Endothelial cell of umbilical vein (primary cell): ENCODE data around the gene TMEM170B.

Experiments used
- EZH2 ChIP-seq: IDR thresholded peaks from 2 replicates; pipeline ENCODE4 v1.6.1; 2012; ENCODE audit warnings: borderline replicate concordance, low read depth, mild to moderate bottlenecking, moderate library complexity, low read length, inconsistent platforms; ENCODE audit not compliant: severe bottlenecking
- GATA2 ChIP-seq: IDR thresholded peaks from 2 replicates; pipeline ENCODE4 v1.7.0; 2011; ENCODE audit warnings: low read depth, mild to moderate bottlenecking, moderate library complexity, mixed read lengths, low read length; ENCODE audit not compliant: insufficient read length, insufficient read depth
- POLR2A ChIP-seq: IDR thresholded peaks from 2 replicates; pipeline ENCODE4 v1.6.1; 2012; ENCODE audit warnings: low read depth, mild to moderate bottlenecking, control low read depth, low read length
- TF ChIP-seq, protein P1 (sequence below), 2 donors: IDR thresholded peaks; 1 replicate in 1 of 2; 2 replicates in 1 of 2; pipeline ENCODE4 v1.5.1; 2011; ENCODE audit warnings: low read length in 2 of 2, mild to moderate bottlenecking in 2 of 2, moderate library complexity in 2 of 2, control low read depth in 1 of 2, inconsistent platforms in 1 of 2, low read depth in 1 of 2; ENCODE audit not compliant: insufficient read depth in 1 of 2; ENCODE audit errors: extremely low read depth in 1 of 2

DNA sequence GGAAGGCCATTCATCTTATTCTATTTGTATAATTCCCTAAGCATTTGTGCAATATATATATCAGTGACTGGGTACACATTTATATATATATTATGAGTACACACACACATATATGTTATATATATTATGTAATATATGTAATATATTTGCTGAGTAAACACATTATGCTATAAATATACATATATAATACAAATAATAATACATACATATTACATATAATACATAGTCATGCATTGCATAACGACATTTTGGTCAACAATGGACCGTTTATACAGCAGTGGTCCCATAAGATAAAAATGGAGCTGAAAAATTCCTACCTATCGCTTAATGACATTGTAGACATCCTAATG is 11.4 kb upstream of the TMEM170B start:
- TF ChIP-seq, protein P1, sequence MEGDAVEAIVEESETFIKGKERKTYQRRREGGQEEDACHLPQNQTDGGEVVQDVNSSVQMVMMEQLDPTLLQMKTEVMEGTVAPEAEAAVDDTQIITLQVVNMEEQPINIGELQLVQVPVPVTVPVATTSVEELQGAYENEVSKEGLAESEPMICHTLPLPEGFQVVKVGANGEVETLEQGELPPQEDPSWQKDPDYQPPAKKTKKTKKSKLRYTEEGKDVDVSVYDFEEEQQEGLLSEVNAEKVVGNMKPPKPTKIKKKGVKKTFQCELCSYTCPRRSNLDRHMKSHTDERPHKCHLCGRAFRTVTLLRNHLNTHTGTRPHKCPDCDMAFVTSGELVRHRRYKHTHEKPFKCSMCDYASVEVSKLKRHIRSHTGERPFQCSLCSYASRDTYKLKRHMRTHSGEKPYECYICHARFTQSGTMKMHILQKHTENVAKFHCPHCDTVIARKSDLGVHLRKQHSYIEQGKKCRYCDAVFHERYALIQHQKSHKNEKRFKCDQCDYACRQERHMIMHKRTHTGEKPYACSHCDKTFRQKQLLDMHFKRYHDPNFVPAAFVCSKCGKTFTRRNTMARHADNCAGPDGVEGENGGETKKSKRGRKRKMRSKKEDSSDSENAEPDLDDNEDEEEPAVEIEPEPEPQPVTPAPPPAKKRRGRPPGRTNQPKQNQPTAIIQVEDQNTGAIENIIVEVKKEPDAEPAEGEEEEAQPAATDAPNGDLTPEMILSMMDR (IDR thresholded peaks at IDR 0.05; ENCODE audit: extremely low read depth in 1 of 2, insufficient read depth in 1 of 2, low read depth in 1 of 2, low read length in 2 of 2), result no peak
- TF ChIP-seq EZH2 (no peak), POLR2A (no peak), GATA2 (no peak)
